Retina (tissue), 1 donor: ENCODE data around the gene BLID.

Experiments
- DNase-seq: peaks from one replicate; pipeline ENCODE4 v3.0.0-alpha.2; 2016

BLID gene

DNA sequence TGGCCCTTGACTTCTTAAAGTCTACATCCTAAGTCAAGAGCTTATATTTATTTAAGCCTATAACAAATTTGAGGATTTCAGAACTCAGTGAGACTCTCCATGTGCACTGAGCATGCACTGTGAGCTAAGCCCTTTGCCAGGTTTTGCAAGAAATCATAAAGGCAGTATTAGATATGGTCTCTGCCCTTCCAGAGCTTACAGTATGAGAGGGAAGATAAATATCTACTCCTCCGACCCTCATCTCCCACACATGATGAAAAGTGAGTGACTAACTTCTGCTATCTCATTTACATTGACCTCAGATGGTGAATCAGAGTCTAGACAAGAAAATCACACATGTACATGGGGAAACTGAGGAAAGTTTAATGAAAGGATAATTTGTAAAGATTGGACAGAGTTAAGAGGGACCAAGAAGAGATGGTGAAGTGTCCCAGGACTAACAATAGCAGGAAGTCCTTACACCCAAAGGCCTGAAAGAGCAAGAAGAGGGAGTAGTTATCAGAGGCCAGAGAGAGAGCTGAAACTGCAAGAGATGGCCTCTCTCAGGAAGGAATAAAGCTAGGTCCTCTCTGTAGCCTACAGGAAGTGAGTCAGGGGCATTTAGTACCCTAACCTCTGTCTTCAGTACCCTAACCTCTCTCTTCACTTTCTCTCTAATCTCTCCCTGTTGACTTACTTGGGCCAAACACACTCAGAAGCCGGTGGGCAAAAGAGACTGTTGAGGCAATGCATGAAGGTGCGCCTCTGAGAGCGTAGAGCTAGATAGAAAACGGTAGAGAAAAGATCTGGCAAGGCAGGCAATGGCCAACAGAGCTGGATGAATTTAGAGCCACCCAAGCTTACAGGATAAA, 23.0 kb upstream of the BLID start:
- no peak for DNase-seq

DNA sequence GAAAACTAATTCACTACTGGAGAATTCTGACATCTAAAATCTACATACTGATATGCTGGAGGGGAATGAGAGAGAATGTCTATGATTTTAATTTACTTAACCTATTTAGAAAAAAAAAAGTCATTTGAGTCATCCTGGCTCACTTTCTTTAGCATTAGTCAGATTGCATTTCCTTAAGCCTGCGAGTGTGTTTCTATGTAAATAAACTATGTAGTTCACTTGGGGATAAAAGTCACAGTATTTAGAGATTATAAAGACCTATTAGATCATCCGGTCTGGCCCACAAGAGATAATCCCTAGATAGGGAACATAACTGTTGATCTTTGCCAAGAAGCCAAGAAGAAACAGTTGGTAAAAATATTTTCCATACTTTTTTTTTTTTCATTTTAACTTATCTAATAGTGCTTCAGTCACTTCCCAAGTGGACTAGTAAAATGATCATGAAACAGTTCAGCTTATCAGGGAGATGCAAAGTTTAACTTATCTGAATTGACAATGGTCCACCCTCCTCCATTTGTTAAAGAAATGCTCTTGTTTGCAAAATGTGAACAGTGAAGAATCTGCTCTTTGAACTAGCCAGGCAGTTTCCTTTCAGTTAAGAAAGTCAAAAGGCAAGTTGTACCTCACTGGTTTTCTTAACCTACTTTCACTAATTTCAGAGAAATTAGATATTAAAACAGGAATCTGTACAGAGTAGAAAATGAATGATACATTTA, 21.2 kb upstream of the BLID start:
- no peak for DNase-seq

- no peak for DNase-seq
Observed at GRCh38 chr11:122131126-122131525, 15.1 kb upstream of the BLID start.

- DNase-seq = no peak
Observed at GRCh38 chr11:122128146-122128545, 12.1 kb upstream of the BLID start.

- DNase-seq = no peak
Observed at GRCh38 chr11:122127020-122127419, 11.0 kb upstream of the BLID start.

- no peak for DNase-seq
Observed at GRCh38 chr11:122126024-122126688, 10.1 kb upstream of the BLID start.

GRCh38 chr11:122123263-122123929, 7.4 kb upstream of the BLID start:
- DNase-seq = no peak

GRCh38 chr11:122122179-122122578, 6.2 kb upstream of the BLID start:
- no peak for DNase-seq

- DNase-seq = no peak
Observed at GRCh38 chr11:122120096-122120495, 4.1 kb upstream of the BLID start.

DNA sequence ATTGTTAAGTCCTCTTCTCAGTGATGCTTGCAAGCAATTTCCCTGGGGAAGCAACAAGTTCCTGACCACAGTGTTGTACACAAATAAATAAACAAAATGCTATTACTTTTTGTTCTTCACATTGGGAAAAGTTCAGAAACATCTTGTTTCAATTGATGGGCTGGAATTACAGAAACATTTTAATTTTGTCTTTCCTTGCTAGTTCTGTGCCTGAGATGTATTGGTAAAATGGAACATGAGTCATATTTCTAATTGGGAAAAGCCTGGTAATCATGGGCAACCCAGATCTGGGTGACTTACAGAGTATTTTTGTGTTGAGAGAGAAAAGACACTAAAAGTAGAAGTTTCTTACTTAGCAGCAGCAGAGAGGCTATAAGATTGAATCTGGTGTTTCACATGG, 576 bp upstream of the BLID start:
- no peak for DNase-seq

DNA sequence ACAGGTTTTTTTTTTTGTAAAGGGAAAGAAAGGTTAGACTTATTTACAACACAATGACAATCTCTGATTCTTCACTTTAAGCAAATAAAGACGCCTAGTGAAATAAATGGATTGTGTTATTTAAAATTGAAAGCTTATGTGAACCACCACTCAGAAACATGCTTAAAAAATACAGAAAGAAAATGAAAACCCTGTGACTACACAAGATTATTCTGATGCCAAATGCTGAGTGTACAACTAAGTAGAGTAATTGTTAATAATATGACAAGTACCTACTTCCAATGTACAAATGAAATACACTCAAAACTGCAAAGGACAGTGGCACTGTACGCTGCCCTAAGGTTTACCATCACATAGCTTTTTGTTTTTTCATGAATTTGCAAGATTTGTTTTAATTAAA, 1.0 kb downstream of the BLID start:
- DNase-seq = no peak

DNA sequence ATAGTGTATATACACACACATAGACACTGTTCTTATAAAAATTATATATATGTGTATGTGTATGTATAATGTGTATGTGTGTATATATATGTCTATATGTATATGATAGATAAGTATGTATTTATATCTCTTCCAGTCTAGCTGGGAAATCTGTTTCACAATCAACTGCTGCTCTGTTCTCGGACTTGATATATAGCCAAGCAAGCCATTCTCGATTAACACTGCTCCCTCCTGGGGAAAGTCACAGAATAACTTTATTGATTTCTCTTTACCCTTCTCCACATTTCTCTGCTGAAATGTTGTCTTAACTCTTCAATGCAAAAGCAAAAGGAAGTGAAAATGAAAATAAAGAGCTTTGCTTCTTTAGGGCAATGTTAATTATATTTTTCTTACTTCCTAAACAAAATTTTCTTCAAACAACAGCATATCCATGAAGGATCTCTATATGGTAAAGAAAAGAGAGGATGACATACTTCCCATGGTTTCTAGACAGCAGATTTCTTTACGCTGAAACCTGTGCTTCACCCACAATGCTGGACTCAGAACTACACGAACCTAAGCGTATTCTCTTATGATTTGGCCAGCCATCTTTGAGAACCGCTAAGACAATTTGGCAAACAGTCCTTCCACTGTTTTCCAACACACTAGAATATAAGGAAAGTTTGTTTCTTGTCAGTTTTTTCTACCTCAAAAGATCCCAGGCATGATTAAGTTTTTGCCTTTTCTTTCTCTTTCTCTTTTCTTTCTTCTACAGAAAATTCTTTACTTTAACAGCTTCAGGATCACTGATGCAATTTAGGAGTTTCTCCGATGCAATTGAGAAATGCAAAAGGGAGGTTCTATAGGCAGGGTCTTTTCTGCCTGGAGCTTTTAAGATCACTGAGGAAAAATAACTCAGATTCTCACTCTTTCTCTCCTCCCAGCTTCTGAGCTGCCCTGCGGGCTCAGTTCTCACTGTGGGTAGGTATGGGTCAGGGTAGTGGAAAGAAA, 1.9 kb downstream of the BLID start:
- DNase-seq = no peak

GRCh38 chr11:122112470-122113365, 3.3 kb downstream of the BLID start:
- no peak for DNase-seq

GRCh38 chr11:122109932-122110331, 6.1 kb downstream of the BLID start:
- DNase-seq = no peak

- DNase-seq = no peak
Observed at GRCh38 chr11:122108828-122109227, 7.2 kb downstream of the BLID start.

- DNase-seq = no peak
Observed at GRCh38 chr11:122108192-122108799, 7.7 kb downstream of the BLID start.

DNA sequence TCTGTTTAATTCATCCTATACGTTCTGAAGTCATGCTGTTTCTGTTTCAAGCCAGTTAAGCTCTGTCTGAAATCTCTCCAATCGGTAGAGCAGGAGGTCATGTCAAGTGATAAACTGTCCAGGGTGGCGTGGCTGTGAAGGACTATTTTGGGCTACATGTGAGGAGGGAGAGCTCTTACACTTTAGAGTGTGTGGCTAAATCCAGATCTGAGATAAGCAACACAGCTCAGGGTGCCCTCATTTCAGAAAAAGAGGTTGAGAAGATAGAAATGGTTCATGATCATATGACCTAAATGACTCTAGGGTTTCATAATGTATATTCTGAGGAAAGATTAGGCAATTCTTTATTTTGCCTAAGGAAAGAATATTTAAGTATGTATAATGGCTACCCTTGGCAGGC, 8.4 kb downstream of the BLID start:
- no peak for DNase-seq

- DNase-seq = no peak
Observed at GRCh38 chr11:122107045-122107444, 9.0 kb downstream of the BLID start.

DNA sequence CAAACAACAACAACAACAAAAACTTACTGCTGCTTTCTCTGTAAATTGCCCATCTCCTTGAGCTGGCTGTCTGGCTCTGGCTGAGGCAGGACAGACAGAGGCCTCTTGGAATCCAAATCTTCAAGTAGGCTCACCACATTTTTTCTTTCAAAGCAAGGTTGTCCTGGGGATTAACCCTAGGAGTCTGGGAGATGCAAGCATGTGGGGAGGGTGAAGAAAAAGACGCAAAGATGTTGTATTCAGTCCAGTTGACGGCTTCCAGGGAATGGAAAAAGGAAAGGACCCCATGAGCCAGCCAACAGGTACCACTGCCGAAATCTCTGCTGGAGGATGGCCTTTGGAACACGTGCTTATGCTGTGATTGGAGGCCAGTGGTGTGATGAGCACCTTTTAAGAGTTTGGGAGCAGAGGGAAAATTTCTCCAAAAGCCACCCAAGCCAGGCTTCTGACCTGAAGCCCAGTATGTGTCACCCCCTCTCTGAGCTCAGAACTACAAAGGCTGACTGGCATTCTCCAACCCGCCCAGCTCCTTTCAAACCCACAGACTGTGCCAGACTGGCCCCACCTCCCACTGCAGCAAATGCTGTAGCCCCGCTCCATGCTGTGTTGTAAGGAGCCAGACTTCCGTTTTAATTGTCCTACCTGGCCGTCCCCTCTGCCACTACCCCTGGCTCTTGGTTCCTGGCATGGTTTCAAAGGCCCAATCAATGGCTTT, 10.8 kb downstream of the BLID start:
- DNase-seq = no peak

DNA sequence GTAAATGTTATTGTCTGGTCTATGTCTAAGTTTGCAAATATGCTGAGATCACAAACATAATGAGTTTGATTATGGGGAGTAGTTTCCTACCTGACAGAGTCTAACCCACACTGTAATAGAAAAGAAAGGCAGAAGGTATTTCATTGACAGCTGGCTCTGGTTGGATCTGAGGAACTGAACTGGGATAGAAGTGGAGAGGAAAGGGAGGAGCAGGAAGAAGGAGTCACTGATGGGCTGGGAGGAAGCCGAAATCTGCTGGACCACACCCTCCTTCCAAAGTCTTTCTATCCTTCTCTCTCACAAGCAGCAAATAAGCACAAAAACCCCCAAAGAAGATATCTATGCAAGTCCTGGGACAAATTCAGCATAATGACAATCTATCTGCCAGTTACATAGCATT, 11.7 kb downstream of the BLID start:
- no peak for DNase-seq
